ENCODE data around the gene FAM110C. TPM values are rescaled to one million over a fixed set of nuclear protein-coding genes. Genes with fewer than 3 reads are reported as not detected.

FAM110C gene
- total RNA-seq, 2 donors from 2014 or later: 1.8 to 2.1 TPM

DNA sequence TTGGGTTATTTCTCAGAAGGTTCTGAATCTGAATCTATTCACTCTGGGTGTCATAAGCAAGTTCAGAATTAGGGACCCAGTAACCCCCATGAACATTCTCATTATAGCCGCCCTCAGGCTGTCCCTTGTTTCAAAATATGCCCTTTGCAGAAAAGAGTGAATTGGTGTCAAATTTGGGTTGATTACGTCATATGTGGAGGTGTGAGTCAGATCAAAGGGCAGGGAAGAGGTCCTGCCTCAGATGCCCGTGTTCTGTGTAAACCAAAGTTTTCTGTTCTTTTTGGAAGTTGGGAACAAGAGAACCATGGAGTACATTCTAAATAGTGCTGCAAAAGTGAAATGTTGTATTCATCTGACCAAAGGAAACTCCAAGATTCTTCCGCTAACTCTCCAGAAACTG lies 5.8 kb downstream of the FAM110C start:
- no peak overlapping the region for H3K27ac ChIP-seq (ENCODE audit: low read depth, low read length)
- Mint-ChIP-seq H3K9me3 (no peaks in the 10 kb centered on the region), H3K36me3 (ENCODE audit: low read depth) (no peaks in the 10 kb centered on the region), H3K27me3 (ENCODE audit: insufficient read depth) (peaks cover 40% of the 10 kb centered on the region), H3K4me3 (no peak overlapping the region), H3K27ac (no peak overlapping the region), H3K4me1 (peaks cover 6% of the 10 kb centered on the region)
- no peaks in the 10 kb centered on the region for H3K4me1 ChIP-seq (ENCODE audit: control insufficient read depth, insufficient read depth, low read length)
- TF ChIP-seq, protein P1, sequence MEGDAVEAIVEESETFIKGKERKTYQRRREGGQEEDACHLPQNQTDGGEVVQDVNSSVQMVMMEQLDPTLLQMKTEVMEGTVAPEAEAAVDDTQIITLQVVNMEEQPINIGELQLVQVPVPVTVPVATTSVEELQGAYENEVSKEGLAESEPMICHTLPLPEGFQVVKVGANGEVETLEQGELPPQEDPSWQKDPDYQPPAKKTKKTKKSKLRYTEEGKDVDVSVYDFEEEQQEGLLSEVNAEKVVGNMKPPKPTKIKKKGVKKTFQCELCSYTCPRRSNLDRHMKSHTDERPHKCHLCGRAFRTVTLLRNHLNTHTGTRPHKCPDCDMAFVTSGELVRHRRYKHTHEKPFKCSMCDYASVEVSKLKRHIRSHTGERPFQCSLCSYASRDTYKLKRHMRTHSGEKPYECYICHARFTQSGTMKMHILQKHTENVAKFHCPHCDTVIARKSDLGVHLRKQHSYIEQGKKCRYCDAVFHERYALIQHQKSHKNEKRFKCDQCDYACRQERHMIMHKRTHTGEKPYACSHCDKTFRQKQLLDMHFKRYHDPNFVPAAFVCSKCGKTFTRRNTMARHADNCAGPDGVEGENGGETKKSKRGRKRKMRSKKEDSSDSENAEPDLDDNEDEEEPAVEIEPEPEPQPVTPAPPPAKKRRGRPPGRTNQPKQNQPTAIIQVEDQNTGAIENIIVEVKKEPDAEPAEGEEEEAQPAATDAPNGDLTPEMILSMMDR (conservative IDR thresholded peaks at IDR 0.05): no peak
- H3K9me3 ChIP-seq (ENCODE audit: control insufficient read depth, low read length): no peaks in the 10 kb centered on the region
- H3K27me3 ChIP-seq (ENCODE audit: control insufficient read depth, insufficient read depth, low read length, poor library complexity, severe bottlenecking): peaks cover 28% of the 10 kb centered on the region
- whole genome bisulfite sequencing, 2 experiments (ENCODE audit: insufficient coverage in 1 of 2, insufficient read length in 1 of 2): 88 to 96% methylated on average over 3 to 4 of the region's 4 CpGs
- no peaks in the 10 kb centered on the region for H3K36me3 ChIP-seq (ENCODE audit: control insufficient read depth, insufficient read depth, low read length)
- no peak for DNase-seq
- H3K4me3 ChIP-seq (ENCODE audit: low read length): no peak overlapping the region
- no peak overlapping the region for H3K9ac ChIP-seq (ENCODE audit: extremely low read depth, low read length, poor library complexity, severe bottlenecking)

DNA sequence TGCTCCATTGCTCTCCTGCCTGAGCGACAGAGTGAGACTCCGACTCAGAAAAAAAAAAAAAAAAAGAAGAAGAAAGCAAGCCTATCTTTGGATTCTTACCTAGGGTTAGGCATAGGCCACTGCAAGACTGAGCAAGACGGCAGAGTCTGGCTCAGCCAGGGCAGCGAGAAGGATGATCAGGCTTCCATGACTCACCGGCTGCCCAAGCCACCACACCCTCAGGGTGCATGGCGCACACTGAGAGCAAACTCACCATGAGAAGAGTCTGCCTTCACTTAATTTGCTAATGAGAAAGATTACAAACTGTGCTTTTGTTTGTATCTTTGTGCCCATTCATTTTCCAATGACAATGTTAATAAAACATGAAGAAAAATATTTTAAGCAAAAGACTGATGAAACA lies 8.2 kb downstream of the FAM110C start:
- H3K4me3 ChIP-seq (ENCODE audit: low read length): no peak overlapping the region
- no peak overlapping the region for H3K9ac ChIP-seq (ENCODE audit: extremely low read depth, low read length, poor library complexity, severe bottlenecking)
- Mint-ChIP-seq H3K36me3 (ENCODE audit: low read depth) (no peaks in the 10 kb centered on the region), H3K27me3 (ENCODE audit: insufficient read depth) (peaks cover 25% of the 10 kb centered on the region), H3K4me1 (no peaks in the 10 kb centered on the region), H3K9me3 (no peaks in the 10 kb centered on the region), H3K27ac (no peak overlapping the region), H3K4me3 (no peak overlapping the region)
- H3K27ac ChIP-seq (ENCODE audit: low read depth, low read length): no peak overlapping the region
- no peak for DNase-seq
- no peaks in the 10 kb centered on the region for H3K4me1 ChIP-seq (ENCODE audit: control insufficient read depth, insufficient read depth, low read length)
- H3K27me3 ChIP-seq (ENCODE audit: control insufficient read depth, insufficient read depth, low read length, poor library complexity, severe bottlenecking): peaks cover 5% of the 10 kb centered on the region
- no peaks in the 10 kb centered on the region for H3K9me3 ChIP-seq (ENCODE audit: control insufficient read depth, low read length)
- TF ChIP-seq, protein P1 (conservative IDR thresholded peaks at IDR 0.05): no peak
- WGBS, 2 experiments (ENCODE audit: insufficient coverage in 1 of 2, insufficient read length in 1 of 2): 84% methylated on average over 6 of the region's 6 CpGs
- H3K36me3 ChIP-seq (ENCODE audit: control insufficient read depth, insufficient read depth, low read length): no peaks in the 10 kb centered on the region

DNA sequence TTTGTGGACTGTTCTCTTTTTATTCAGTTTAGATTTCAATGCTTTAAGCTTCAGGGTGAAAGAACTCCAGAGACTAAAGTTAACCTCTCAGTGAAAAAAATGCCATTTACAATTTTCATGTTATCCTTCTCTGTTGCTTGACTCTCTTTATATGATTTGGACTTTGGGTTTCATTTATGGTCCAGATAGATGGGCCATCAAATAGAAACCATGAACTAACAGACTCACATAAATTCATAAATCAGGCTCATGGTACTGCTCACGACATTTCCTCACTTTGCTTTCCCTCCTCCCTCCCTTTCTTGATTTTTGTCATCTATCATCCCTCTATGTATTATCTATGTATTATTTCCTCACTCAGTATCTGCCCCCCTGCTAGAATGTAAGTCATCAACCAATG lies 10.0 kb downstream of the FAM110C start:
- Mint-ChIP-seq H3K4me1 (no peaks in the 10 kb centered on the region), H3K36me3 (ENCODE audit: low read depth) (no peaks in the 10 kb centered on the region), H3K27me3 (ENCODE audit: insufficient read depth) (peaks cover 15% of the 10 kb centered on the region), H3K27ac (no peak overlapping the region), H3K4me3 (no peak overlapping the region), H3K9me3 (no peaks in the 10 kb centered on the region)
- Histone ChIP-seq H3K4me1 (ENCODE audit: control insufficient read depth, insufficient read depth, low read length) (no peaks in the 10 kb centered on the region), H3K36me3 (ENCODE audit: control insufficient read depth, insufficient read depth, low read length) (no peaks in the 10 kb centered on the region), H3K4me3 (ENCODE audit: low read length) (no peak overlapping the region), H3K9me3 (ENCODE audit: control insufficient read depth, low read length) (no peaks in the 10 kb centered on the region), H3K27ac (ENCODE audit: low read depth, low read length) (no peak overlapping the region), H3K9ac (ENCODE audit: extremely low read depth, low read length, poor library complexity, severe bottlenecking) (no peak overlapping the region), H3K27me3 (ENCODE audit: control insufficient read depth, insufficient read depth, low read length, poor library complexity, severe bottlenecking) (no peaks in the 10 kb centered on the region)
- 100% methylated on average over 1 of the region's 1 CpG for WGBS, 2 experiments (ENCODE audit: insufficient coverage in 1 of 2, insufficient read length in 1 of 2)
- TF ChIP-seq, protein P1 (conservative IDR thresholded peaks at IDR 0.05): no peak
- no peak for DNase-seq

All from endodermal cell (in vitro differentiated cells).